Activated effector memory CD4-positive, alpha-beta T cell treated with anti-CD3 and anti-CD28 coated beads, Interleukin-2, amount 50 U/mL, for 16 hours (primary cell): ENCODE data around the gene NANOS3.

ENCODE experiments used
- DNase-seq: peaks from one replicate; pipeline ENCODE4 v3.0.0-alpha.2; 2020

NANOS3 gene

DNA sequence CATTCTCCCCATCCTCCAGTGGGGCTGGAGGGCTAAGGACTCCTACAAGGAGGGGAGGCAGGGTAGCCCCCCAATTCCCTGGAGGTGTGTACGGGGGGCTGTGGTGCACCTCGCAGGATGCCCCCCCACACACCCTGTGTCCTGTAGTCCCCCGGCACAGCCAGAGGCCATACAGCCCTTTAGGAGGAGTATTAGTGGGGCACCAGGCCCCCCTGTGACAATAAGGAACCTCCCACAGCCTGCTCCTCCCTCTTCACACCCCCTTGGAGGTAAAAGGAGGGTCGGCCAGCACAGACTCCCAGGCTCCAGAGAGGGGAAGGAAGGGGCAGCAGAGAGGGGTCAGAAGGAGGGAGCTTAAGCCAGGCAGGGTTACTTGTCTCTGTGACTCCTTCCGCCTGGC, at the start of gene NANOS3:
Gene NANOS3 (plus strand): TSS at position 301 of the 400 bp plus-strand sequence. CDS start 115 bp downstream, outside the sequence.
- no peak for DNase-seq

DNA sequence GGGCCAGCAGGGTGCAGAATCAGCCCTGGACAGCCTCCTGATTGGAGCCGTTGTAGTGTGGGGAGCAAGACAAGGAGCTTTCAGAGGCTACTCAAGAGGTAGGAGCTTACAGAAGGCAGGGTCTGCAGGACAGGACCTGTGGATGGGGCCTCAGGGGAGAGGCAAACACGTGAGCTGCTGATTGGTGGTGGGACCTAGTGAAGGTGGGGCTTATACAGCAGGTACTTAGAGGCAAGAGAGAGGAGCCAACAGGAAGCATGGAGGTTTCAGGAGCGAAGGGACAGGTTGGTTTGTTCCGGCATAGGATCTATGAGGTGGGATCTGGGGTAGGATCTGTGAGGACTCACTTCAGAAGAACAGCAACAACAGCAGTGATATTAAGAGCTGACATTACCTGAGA, 49.3 kb upstream of the NANOS3 start:
- no peak for DNase-seq

DNA sequence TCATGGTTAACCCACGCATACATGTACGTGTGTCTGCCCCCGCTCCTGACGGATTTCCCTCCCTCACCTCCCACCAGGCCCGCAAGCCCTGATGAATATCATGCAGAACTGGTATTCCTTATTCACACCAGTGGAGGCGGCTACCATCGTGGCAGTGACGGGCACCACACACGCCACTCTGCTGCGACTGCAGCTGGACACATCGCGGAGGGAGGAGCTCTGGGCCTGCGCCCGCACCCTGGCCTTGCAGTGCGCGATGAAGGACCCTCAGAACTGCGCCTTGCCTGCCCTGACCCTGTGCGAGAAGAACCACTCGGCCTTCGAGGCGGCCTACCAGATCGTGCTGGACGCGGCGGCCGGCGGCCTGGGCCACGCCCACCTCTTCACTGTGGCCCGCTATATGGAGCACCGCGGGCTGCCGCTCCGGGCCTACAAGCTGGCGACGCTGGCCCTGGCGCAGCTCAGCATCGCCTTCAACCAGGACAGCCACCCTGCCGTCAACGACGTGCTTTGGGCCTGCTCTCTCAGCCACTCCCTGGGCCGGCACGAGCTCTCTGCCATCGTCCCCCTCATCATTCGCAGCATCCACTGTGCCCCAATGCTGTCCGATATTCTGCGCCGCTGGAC, 46.7 kb upstream of the NANOS3 start:
- DNase-seq: no peak

DNA sequence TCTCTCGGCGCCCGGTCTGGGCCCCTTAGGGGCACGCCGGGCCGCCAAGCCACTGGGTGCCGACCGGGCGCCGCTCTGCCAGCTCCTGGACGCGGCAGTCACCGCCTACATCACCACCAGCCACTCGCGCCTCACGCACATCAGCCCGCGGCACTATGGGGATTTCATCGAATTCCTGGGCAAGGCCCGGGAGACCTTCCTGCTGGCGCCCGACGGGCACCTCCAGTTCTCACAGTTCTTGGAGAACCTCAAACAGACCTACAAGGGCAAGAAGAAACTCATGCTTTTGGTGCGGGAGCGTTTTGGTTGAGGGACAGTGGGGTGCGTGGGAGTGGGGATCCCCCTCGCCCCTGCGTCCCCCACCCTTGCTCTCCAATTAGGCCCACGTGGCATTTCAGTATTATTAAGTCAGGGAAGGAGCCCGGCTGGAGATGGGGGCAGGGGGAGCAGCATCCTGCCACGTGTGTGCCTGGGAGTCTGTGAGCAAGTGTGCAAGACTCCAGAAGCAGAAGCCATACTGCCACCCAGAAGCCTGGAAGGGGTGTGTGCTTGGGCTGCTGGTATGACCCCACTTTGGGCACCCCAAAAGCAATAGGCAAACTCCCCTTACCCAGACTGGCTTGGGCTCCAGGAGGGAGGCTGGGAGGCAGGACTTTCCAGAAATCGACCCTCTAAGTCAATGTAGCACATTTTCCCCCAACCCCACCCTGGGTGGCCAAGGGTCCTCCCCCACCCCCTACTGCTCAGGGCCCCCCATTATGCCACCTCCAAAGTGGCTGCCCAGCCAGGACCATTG, 46.0 kb upstream of the NANOS3 start:
- DNase-seq: no peak

DNA sequence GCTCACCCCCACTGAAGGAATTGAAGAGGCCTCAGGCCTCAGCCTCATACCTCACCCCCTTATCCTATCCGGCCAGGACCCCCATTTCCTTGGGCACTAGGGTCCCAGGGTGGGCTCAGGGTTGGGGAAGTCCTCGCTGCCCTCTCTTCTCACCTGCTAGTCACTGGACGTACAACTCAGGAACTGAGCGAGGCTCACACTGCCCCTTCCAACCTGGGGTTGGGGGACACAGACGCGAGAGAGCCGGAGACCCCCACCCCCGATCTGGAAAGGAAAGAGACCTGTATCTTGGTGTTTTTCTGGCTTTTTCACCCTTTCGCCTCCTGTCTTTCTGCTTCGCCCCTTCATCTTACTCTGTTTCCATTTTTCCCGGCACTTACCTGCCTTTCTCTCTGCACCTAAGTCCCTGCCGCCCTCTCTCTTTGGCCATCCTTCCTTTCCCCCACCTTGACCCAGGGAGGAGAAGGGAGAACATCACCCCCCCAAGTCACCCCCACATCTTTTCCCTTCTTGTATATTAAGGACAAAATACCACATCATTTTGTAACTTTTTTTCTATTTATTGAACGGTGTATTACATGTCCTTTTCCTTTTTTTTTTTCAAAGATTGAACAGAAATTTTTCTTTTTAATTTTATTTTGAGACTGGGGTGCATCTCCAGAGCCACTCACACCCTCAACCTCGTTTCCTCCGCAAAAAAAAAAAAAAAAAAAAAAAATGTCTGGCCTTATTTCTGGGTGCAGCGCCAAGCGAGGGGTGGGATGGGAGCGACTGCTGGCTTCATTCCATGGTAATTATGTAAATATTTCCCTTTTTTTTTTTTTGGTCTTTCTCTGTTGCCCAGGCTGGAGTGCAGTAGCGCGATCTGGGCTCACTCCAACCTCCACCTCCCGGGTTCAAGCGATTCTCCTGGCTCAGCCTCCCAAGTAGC, 45.1 kb upstream of the NANOS3 start:
- no peak for DNase-seq

DNA sequence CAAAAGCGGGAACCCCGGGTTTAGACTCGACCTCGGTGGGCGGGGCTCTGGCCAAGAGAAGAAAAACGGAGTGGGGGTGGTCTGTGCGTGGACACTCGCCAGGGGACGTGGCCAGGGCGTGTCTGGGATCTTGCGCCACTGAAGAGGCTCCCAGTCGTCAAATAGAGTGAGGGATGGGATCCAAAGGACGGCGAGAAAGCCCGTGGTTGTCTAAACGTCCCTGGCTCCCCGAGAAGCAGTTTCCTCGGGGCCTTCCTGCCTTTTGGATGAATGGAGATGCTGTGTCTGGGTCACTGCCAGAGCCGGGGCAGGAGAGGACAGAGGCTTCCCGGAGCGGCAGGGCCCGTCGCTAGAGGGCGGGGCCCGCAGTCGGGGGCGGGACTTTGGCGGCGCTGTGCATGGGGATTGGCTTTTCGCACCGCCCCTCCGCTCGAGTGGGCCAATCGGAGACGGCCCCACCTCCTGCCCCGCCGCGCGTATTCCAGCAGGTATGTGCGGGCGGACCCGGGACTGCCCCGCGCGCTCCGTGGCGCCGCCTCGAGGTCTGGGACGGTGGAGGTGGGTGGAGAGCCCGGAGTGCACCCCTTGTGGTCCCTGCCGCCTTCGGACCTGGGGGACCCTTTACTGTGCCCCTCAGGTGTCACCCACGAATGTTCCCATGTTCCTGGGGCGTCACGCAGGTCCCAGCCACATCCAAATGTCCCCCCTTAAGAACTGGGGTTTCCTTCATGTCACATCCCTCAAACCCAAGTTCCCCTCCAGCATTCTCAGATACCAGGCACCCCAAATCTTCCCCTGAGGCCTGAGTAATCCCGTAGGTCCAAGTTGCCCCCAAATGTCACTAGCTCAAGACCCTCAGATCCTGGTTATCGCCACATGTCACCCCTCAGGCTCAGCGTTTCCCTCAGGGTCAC, 43.3 kb upstream of the NANOS3 start:
- DNase-seq: peak; percentile 97

DNA sequence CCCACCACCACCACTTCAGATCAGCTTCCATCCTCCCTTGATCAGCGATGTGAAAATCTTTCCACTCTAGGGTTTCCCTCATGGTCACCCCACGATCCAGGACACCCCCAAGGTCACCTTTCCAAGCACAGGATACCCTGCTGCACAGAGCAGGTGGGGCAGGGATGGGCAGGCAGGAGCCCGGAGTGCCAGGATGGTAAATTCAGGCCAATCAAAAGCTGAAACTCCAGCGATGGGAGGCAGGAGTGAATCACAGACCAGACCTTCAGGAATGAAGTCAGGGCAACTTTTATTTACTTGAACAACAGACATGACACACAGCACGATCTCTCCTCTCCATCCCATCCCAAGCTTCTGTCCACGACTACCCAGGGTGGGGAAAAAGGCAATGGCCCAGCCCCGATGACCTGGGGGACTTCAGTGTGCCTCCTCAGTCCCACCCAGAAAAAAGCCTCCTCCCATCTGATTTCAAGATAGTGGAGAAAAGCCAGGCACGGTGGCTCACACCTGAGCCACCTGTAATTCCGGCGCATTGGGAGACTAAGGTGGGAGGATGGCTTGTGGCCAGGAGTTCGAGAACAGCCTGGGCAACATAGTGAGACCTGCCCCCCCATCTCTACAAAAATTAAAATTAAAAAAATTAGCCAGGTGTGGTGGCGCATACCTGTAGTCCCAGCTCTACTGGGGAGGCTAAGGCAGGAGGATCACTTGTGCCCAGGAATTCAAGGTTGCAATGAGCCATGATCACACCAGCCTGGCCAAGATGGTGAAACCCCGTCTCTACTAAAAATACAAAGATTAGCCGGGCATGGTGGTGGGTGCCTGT, 42.5 kb upstream of the NANOS3 start:
- DNase-seq: no peak

DNA sequence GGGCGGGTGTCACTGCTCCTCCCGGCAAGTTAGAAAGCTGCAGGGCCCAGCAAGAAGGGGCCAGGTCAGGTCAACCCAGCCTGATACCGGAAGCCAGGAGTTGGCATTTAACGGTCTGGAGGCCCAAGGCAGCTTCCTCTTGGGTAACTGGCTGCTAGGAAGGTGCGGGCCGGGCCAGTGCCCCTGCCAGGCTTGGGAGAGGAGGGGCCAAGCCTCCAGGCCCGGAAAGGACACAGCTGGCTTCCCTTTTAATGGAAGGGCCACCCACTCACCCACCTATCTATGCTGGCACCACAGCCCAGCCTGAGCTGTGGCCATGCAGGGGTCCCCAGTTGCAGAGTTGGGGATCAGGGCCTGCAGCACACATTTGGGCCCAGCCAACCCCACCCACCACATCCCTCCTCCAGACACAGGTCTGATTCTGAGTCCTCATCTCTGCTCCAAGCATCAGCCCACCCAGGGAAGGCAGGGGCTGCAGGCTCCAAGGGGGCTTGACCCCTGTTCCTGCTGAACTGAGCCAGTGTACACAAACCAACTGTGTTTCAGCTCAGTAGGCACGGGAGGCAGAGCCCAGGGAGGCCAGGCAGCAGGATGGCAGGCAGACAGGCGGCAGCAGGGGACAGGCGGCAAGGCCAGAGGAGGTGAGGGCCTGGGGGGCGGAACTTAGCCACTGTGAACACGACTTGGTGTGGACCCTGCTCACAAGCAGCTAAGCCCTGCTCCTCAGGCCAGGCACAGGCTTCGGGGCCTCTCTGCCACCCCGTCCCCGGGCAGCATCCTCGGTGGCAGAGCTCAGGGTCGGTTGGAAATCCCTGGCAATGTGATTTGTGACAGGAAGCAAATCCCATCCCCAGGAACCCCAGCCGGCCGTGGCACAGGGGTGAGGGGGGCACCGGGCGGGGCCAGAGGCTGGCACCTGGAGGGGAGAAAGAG, 40.9 kb upstream of the NANOS3 start:
- peak; percentile 68 for DNase-seq

DNA sequence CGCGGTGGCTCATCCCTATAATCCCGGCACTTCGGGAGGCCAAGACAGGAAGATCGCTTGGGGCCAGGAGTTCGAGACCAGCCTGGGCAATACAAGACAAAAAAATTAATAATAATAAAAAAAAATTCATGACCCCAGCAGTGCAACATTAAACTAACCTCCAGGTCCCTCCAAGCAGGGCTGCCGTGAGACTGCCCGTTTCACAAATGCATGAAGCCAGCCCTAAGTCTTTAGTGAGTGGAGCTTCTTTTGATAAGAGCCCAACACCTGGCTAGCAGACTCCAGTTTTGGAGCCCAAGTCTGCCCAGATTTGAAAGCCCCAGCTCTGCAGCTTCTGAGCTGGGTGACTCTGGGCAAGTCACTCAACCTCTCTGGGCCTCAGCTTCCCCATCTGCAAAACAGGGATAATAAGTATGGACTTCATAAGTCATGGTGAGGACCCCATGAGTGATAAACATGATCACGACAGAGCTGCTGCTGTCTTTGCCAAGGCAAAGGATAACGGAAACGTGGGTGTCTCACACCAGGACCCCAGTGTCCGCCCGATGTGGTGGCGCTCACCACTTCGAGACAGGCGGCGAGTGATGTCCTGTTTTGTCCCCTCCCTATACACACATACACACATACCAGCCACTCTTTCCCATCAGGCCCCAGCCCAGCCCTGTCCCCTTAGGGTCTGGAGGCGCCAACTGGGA, 38.4 kb upstream of the NANOS3 start:
- DNase-seq: peak; percentile 68

DNA sequence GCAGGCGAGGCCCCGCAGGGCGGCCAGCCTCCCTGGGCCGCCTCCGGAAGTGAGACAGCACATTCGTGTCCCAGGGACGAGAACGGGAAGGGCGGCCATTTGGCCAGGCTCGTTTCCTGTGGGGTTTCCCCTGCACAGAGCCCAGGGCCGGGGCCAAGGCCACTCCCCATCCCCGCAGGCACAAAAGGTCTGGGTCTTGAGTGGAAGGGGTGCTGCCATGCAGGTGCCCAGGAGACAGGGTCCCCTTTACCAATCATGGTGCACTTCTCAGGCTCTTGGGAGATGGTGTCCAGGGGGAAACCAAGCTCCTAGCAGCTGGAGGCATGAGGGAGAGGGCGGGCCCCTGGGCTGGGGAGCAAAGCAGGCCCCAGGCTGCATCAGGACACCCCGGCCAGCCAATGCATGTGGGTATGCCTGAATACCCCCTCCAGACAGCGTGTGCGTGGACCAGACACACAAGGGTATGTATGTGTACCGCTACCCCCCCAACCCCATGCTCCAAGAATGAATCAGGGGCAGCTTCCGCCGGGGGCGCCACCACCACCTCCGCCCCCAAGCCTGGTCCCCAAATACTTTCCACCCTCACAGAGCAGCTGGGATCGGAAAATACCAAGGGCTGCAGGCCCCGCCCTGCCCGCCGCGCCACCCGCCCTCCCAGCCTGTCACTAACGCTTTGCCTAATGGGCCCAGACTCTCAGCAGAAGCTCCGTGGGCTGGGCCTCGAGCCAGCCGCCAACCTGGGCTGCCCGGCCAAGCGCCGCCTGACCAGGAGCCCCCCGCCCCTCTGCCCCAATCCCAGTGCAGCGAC, 37.6 kb upstream of the NANOS3 start:
- peak; percentile 94 for DNase-seq

DNA sequence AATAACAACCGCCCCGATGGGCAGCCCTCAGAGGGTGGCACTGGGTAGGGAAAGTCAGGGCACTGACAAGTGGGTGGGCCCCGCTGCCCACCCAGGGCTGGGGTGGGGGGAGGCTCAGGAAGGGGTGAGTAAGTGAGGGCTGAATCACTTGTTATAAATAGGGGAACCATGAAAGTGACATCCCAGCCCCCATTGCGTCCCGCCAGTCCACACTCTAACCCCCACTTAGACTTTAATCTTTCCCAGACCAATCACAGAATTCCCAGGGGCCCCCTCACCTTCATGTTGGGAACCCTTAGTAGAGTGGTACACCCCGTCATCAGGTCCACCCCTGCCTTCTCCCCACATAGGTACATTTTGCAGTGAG, 37.0 kb upstream of the NANOS3 start:
- no peak for DNase-seq

DNA sequence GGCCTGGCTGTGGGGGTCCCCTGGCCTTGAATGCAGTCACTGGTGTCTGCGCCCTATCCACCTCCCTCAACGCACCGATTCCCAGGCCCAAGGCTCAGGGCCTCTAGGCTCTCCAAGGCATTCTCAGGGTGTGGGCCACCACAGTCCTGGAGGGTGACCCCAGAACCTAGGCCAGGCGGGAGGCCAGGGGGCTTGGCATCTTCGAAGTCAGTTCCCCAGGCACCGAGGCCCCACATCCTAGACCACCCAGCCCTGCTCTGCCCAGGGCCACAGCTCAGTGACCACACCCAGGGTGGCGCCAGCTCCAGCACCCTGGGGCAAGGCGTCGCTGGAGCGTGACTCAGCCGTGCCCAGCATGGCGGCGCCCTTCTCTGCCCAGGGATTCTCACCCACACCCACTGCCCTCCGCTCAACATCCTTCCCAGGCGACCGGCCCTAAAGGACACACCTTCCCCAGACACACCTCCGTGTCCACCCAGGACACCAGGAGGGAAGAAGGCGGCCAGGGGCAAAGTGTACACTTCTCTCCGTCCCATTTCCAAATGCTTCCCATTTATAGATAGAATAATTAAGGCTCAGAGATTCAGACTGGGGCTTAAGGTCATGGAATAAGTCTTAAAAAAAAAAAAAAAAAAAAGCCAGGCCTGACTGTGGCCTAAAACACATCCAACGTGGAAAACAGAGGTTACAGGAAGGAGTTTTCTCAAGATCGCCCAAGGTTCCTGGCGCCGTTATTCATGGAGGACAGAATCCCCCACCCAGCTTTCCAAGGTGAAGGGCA, 36.4 kb upstream of the NANOS3 start:
- DNase-seq: peak; percentile 85

DNA sequence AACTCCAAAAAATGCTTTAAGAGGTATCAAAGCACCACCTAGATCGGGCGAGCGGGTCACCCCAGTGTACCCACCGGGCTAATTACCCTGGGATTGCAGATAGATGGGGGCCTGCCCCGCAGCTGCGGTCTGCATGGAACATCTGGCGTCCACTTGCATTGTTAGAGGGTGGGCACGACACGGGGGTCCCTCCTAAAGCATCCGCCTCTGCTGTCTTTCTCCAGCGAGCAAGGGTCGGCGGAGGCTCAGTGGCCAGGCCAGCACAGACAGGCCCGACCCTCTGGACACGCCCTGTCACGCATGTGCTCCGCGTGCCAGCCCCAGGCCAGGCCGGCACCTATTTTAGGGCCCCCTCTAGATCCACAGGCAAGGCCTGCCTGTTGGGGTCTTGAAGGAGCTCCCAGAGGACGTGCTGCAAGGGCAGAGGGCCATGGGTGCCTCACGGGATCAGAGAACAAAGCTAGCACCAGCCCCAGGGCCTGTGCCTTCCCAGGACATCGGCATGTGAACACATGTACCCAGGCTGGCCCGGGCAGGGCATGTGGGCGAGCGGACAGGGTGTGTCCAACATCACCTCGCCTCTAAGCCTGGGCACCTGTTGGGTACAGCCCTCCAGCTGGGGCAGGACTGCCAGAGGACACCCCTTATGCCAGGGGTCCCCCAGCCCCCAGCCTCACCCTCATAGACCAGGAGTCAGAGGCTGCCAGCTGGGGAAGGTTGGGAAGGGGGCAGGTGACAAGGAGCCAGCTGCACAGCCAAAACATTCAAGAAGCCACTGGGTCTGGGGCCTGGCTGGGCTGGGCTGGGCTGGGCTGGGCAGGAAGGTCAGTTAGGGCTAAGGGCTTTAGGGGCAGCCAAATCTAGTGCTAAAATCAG, 35.6 kb upstream of the NANOS3 start:
- DNase-seq: peak; percentile 81

DNA sequence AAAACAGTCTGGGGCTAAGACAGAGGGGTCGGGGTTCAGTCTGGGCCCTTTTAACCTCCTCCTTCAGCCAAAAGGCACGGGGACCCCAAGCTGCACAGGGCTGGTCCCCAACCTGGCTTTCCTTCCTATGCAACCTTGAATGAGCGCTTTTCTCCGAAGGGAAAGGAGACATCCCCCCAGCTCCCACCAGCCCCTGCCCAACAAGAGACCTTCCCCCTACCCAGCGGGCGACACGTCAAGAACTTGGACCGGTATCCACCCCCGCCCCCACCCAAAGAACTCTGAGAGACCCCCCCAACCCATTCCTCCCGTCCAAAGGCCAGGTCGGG, 35.0 kb upstream of the NANOS3 start:
- DNase-seq: no peak

GRCh38 chr19:13842291-13843103, 34.4 kb upstream of the NANOS3 start:
- peak; percentile 91 for DNase-seq
